Caco-2 (cell line): Measurements from ENCODE around the gene PLA2G12A. TPM values are rescaled to one million over a fixed set of nuclear protein-coding genes. Genes with fewer than 3 reads are reported as not detected.

Experiments
- BruUV-seq: library from RNA; stranded (reverse); fragments of 400-500 nt; replicated peaks from 2 replicates; lab custom pipeline; 2021; lab: Mats Ljungman, UMichigan
- CTCF ChIA-PET: fragments of 300-600 bp; sonication (Branson Sonifier 250); formaldehyde crosslinking; loops from one replicate; lab custom pipeline; 2022; ENCODE audit warnings: antibody characterized with exemption; lab: Charles Lee
- POLR2A ChIA-PET: fragments of 300-600 bp; sonication (Branson Sonifier 250); formaldehyde crosslinking; loops from one replicate; lab custom pipeline; 2022; ENCODE audit warnings: antibody characterized with exemption; lab: Charles Lee
- DNase-seq, 2 experiments: peaks; one replicate each; pipeline versions ENCODE4 v3.0.0 to v3.0.0-alpha.2; 2020 to 2022
- H3K27me3 ChIP-seq: replicated peaks from 2 replicates; pipeline ENCODE4 v1.6.0; 2011; ENCODE audit warnings: low read length; ENCODE audit not compliant: control insufficient read depth, insufficient read depth
- H3K36me3 ChIP-seq: 2 replicates; pipeline ENCODE4 v1.5.1; 2011; ENCODE audit warnings: low read length; ENCODE audit not compliant: control insufficient read depth, insufficient read depth
- H3K4me1 ChIP-seq: fragments of 250-450 bp; sonication (Bioruptor Pico); 2 replicates; pipeline ENCODE4 v1.5.1; 2020; ENCODE audit warnings: mild to moderate bottlenecking
- H3K4me3 ChIP-seq: 2 replicates; pipeline ENCODE4 v1.5.1; 2011; ENCODE audit warnings: low read depth, mild to moderate bottlenecking, control low read depth, low read length
- H3K9me3 ChIP-seq: fragments of 250-450 bp; sonication (Bioruptor Pico); 2 replicates; pipeline ENCODE4 v1.5.1; 2020; ENCODE audit warnings: mild to moderate bottlenecking, moderate library complexity
- H3K27ac Mint-ChIP-seq: one replicate; pipeline ENCODE4 v1.8.0; 2022; ENCODE audit warnings: mixed read lengths; ENCODE audit not compliant: unreplicated experiment
- H3K27me3 Mint-ChIP-seq: one replicate; pipeline ENCODE4 v1.8.0; 2022; ENCODE audit warnings: mixed read lengths; ENCODE audit not compliant: insufficient read depth, unreplicated experiment
- H3K36me3 Mint-ChIP-seq: one replicate; pipeline ENCODE4 v1.8.0; 2022; ENCODE audit warnings: mild to moderate bottlenecking, mixed read lengths; ENCODE audit not compliant: insufficient read depth, unreplicated experiment
- H3K4me1 Mint-ChIP-seq: one replicate; pipeline ENCODE4 v1.8.0; 2022; ENCODE audit warnings: low read depth, mixed read lengths; ENCODE audit not compliant: unreplicated experiment
- H3K4me3 Mint-ChIP-seq: one replicate; pipeline ENCODE4 v1.8.0; 2022; ENCODE audit warnings: mild to moderate bottlenecking, moderate library complexity, mixed read lengths; ENCODE audit not compliant: unreplicated experiment
- H3K9me3 Mint-ChIP-seq: one replicate; pipeline ENCODE4 v1.8.0; 2022; ENCODE audit warnings: mixed read lengths; ENCODE audit not compliant: unreplicated experiment
- intact Hi-C: fragments of 100-400 bp; cut with micrococcal nuclease; formaldehyde crosslinking; loops from one replicate; pipeline ENCODE4 v1.10.0; 2022; ENCODE audit not compliant: unreplicated experiment
- total RNA-seq: library from RNA; stranded (reverse); gene quantifications from 2 replicates; pipeline ENCODE4 v1.2.3, GENCODE V29; 2022
- TF ChIP-seq, protein P1 (sequence below), 2 experiments: fragments of 200-600 bp in 1 of 2; IDR thresholded peaks; 1 replicate in 1 of 2; 2 replicates in 1 of 2; pipeline versions ENCODE4 v1.5.1 to v1.8.0; 2011 to 2022; ENCODE audit warnings: antibody characterized with exemption in 1 of 2, control low read depth in 1 of 2, inconsistent platforms in 1 of 2, low read depth in 1 of 2, low read length in 1 of 2, mild to moderate bottlenecking in 1 of 2, moderate library complexity in 1 of 2; ENCODE audit not compliant: insufficient read depth in 1 of 2, severe bottlenecking in 1 of 2, unreplicated experiment in 1 of 2

PLA2G12A gene
- total RNA-seq, 1 experiment from 2014 or later, result 34.1 TPM

DNA sequence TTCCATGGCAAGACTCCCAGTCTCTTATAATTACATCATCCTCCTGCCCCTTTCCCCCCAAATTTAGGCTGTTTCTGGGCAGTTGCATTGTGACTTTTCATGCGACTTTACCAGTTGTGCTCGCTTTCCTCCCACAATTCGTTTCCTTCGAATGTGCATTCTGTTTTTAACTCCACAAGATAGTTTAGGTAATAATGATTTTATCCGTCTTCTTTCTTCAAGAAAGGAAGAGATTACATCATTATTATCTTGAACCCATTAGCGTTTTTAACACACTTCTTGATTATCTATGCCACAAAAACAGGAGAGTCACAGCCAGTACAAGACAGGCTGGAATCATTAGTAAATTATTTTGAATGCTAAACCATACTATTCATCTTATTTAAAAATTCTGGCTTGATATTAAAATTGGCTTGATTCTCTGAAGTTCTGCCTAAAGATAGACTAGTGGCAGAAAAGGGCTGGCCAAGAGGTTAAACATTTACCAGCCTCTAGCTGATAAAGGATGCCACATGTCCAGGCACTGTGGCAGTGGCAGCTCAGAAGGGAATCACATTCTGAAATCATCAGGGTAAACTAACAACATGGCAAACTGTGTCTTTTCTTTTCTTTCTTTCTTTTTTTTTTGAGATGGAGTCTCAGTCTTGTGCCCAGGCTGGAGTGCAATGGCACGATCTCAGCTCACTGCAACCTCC lies 19.7 kb upstream of the PLA2G12A start:
- no peaks in the 10 kb centered on the region for H3K36me3 ChIP-seq
- H3K27ac Mint-ChIP-seq, result no peak overlapping the region
- CTCF ChIA-PET, result no interaction called here
- no peaks in the 10 kb centered on the region for H3K27me3 Mint-ChIP-seq
- no peaks in the 10 kb centered on the region for H3K4me1 ChIP-seq
- TF ChIP-seq, protein P1, sequence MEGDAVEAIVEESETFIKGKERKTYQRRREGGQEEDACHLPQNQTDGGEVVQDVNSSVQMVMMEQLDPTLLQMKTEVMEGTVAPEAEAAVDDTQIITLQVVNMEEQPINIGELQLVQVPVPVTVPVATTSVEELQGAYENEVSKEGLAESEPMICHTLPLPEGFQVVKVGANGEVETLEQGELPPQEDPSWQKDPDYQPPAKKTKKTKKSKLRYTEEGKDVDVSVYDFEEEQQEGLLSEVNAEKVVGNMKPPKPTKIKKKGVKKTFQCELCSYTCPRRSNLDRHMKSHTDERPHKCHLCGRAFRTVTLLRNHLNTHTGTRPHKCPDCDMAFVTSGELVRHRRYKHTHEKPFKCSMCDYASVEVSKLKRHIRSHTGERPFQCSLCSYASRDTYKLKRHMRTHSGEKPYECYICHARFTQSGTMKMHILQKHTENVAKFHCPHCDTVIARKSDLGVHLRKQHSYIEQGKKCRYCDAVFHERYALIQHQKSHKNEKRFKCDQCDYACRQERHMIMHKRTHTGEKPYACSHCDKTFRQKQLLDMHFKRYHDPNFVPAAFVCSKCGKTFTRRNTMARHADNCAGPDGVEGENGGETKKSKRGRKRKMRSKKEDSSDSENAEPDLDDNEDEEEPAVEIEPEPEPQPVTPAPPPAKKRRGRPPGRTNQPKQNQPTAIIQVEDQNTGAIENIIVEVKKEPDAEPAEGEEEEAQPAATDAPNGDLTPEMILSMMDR (IDR thresholded peaks at IDR 0.05; ENCODE audit: insufficient read depth in 1 of 2, low read depth in 1 of 2, low read length in 1 of 2, severe bottlenecking in 1 of 2, unreplicated experiment in 1 of 2), result no peak
- intact Hi-C loops, result no loop called here
- no peaks in the 10 kb centered on the region for H3K9me3 Mint-ChIP-seq
- H3K27me3 ChIP-seq, result no peaks in the 10 kb centered on the region
- POLR2A ChIA-PET, result no interaction called here
- H3K4me3 Mint-ChIP-seq, result no peak overlapping the region
- H3K36me3 Mint-ChIP-seq, result no peaks in the 10 kb centered on the region
- DNase-seq, result no peak
- no peak overlapping the region for H3K4me3 ChIP-seq
- no peaks in the 10 kb centered on the region for H3K9me3 ChIP-seq
- BruUV-seq, result no TSS peak
- H3K4me1 Mint-ChIP-seq, result no peaks in the 10 kb centered on the region

DNA sequence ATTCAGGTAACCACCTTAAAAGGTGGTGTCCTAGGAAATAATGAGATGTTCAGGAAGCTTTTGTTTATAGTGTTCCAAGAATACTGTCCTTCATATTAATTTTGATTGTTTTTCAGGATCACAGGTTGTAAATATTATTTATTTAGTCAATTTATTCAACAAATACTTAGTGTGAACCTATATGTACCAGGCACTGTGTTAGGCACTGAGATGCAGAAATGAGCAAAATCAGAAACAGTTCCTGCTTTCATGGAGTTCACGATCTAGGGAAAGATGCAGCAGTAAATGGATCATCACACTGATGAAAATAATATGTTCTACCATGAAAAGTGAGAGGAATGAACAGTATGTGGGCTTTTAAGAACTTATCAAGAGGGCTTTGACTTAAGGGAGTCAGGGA lies 18.2 kb upstream of the PLA2G12A start:
- H3K36me3 Mint-ChIP-seq, result no peaks in the 10 kb centered on the region
- no peaks in the 10 kb centered on the region for H3K9me3 ChIP-seq
- no peak for DNase-seq
- no peaks in the 10 kb centered on the region for H3K36me3 ChIP-seq
- no peaks in the 10 kb centered on the region; the same call in 1 of the 2 replicates for H3K27me3 ChIP-seq
- CTCF ChIA-PET, result no interaction called here
- BruUV-seq, result no TSS peak
- H3K4me3 ChIP-seq, result no peak overlapping the region
- H3K4me1 Mint-ChIP-seq, result no peaks in the 10 kb centered on the region
- POLR2A ChIA-PET, result no interaction called here
- intact Hi-C loops, result no loop called here
- no peaks in the 10 kb centered on the region for H3K9me3 Mint-ChIP-seq
- H3K4me1 ChIP-seq, result no peaks in the 10 kb centered on the region
- H3K4me3 Mint-ChIP-seq, result no peak overlapping the region
- no peaks in the 10 kb centered on the region for H3K27me3 Mint-ChIP-seq
- H3K27ac Mint-ChIP-seq, result no peak overlapping the region
- TF ChIP-seq, protein P1 (IDR thresholded peaks at IDR 0.05; ENCODE audit: insufficient read depth in 1 of 2, low read depth in 1 of 2, low read length in 1 of 2, severe bottlenecking in 1 of 2, unreplicated experiment in 1 of 2), result no peak

GRCh38 chr4:109746728-109747127 lies 16.9 kb upstream of the PLA2G12A start:
- H3K27ac Mint-ChIP-seq, result no peak overlapping the region
- Histone ChIP-seq H3K4me1 (no peaks in the 10 kb centered on the region), H3K9me3 (no peaks in the 10 kb centered on the region), H3K36me3 (no peaks in the 10 kb centered on the region), H3K4me3 (no peak overlapping the region), H3K27me3 (no peaks in the 10 kb centered on the region; the same call in 1 of the 2 replicates)
- H3K4me1 Mint-ChIP-seq, result no peaks in the 10 kb centered on the region
- TF ChIP-seq, protein P1 (IDR thresholded peaks at IDR 0.05; ENCODE audit: insufficient read depth in 1 of 2, low read depth in 1 of 2, low read length in 1 of 2, severe bottlenecking in 1 of 2, unreplicated experiment in 1 of 2), result no peak
- H3K9me3 Mint-ChIP-seq, result no peaks in the 10 kb centered on the region
- BruUV-seq, result no TSS peak
- ChIA-PET POLR2A (no interaction called here), CTCF (no interaction called here)
- no peak for DNase-seq
- no peaks in the 10 kb centered on the region for H3K36me3 Mint-ChIP-seq
- H3K27me3 Mint-ChIP-seq, result no peaks in the 10 kb centered on the region
- no peak overlapping the region for H3K4me3 Mint-ChIP-seq
- intact Hi-C loops, result no loop called here
